DND-41 (cell line): ENCODE data around the gene ANTXR2.

ENCODE experiments used
- EZH2 ChIP-seq: IDR thresholded peaks from 3 replicates; pipeline ENCODE4 v1.6.1; 2012; ENCODE audit warnings: borderline replicate concordance, low read depth, mild to moderate bottlenecking, moderate library complexity, low read length, inconsistent platforms; ENCODE audit not compliant: severe bottlenecking
- TF ChIP-seq, protein P1 (sequence below): IDR thresholded peaks from 2 replicates; pipeline ENCODE4 v1.5.1; 2012; ENCODE audit warnings: borderline replicate concordance, low read length, moderate library complexity, mild to moderate bottlenecking; ENCODE audit not compliant: poor library complexity, severe bottlenecking; ENCODE audit errors: extremely low read depth

DNA sequence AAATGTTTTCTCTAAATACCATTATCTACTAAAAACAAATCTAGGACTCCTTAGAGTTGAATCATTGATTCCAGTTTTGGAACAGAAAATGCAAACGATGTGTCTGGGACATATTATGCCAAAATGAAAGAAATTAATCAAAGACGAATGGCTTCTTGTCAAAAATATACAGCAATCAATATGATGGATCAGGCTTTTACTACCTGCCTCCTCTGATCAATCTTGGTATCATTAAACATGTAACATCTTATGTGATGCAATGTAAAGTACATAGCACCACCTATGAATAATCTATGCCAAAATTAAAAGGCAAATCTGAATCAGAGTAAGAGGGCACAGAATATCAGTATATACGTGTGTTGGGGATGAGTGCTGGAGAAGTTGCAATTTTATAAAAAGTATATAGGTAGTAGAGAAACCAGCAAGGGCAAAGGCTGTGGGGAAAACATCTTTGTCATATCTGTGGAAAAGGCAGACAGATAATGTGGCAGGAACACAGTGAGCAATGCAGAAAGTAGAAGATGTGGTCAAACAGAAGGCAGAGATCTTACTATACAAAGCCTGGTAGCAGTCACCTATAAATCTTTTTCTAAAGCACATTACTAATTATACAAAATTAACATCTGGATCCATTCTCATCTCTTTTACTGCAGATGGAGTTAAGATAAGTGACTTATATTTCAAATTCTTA is 152.7 kb downstream of the ANTXR2 start:
- TF ChIP-seq, protein P1, sequence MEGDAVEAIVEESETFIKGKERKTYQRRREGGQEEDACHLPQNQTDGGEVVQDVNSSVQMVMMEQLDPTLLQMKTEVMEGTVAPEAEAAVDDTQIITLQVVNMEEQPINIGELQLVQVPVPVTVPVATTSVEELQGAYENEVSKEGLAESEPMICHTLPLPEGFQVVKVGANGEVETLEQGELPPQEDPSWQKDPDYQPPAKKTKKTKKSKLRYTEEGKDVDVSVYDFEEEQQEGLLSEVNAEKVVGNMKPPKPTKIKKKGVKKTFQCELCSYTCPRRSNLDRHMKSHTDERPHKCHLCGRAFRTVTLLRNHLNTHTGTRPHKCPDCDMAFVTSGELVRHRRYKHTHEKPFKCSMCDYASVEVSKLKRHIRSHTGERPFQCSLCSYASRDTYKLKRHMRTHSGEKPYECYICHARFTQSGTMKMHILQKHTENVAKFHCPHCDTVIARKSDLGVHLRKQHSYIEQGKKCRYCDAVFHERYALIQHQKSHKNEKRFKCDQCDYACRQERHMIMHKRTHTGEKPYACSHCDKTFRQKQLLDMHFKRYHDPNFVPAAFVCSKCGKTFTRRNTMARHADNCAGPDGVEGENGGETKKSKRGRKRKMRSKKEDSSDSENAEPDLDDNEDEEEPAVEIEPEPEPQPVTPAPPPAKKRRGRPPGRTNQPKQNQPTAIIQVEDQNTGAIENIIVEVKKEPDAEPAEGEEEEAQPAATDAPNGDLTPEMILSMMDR: no peak
- no peak for TF ChIP-seq EZH2
